NCI-H128 (cell line): Measurements from ENCODE around the gene SIGLEC10.

ENCODE experiments used
- DNase-seq: peaks from one replicate; lab custom pipeline; 2025; ENCODE audit not compliant: unreplicated experiment; lab: John Stamatoyannopoulos, UW

SIGLEC10 gene

DNA sequence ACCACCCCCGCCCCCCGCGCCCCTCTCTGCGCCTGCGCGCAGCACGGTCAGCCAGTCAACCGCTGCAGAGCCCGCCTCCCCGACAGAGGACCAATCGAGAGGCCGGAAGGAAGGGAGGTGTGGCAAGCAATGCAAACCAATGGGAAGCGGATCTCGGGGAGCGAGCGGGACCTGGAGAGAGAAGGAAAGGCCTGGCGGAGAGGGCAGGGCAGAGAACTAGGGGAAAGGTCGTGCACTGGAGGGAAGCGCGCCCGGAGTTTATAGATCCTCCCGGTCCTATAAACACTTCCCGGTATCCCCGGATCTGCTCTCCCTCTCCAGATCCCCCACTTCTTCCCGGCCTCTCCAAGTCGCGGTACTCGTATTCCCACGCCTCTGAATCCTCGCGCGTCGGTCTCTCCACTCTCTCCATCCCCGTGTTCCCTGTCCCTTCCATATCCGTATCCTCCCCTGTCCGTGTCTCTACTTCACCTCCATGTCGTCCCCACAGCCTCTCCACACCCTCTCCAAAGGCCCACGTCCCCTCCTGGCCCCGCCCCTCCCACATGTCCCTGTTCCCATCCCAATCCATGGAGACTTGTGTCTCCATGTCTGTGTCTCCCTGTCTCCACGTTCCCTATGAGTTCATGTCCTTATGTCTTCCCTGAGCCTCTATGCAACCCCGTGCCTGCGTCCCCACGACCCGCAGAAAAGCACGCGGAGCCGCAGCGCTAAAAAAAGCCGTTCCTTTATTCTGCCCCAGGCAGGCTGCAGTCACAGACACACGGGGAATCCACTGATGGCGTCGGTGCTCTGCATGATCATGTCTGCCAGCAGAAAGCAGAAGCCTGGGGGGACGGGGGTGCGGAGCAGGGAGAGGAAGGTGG, 50.8 kb downstream of the SIGLEC10 start:
- no peak for DNase-seq

DNA sequence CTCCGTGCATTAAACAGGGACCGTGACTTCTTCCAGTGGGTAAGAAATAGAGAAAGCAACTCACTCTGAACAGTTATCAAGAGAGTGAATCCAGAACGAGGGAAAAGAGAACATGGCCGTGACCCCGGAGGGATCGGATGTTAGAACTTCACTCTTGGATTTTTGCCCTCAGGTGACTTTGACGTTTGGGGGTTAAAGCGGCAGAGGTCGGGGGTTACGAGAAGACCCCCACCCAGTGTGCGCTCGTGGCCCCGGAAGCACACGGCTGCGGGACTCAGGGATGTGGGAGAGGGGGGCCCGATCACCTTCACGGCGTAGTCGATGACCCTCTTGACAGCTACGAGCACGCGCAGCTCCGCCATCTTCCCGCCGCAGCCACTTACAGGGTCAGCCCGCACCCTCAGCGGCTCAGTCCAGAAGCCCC, 51.5 kb downstream of the SIGLEC10 start, which contains the start of gene ETFB:
ETFB (minus strand) TSS at position 424 of the 424 bp plus-strand sequence; CDS start at position 362, 62 bp downstream.
- DNase-seq = no peak

DNA sequence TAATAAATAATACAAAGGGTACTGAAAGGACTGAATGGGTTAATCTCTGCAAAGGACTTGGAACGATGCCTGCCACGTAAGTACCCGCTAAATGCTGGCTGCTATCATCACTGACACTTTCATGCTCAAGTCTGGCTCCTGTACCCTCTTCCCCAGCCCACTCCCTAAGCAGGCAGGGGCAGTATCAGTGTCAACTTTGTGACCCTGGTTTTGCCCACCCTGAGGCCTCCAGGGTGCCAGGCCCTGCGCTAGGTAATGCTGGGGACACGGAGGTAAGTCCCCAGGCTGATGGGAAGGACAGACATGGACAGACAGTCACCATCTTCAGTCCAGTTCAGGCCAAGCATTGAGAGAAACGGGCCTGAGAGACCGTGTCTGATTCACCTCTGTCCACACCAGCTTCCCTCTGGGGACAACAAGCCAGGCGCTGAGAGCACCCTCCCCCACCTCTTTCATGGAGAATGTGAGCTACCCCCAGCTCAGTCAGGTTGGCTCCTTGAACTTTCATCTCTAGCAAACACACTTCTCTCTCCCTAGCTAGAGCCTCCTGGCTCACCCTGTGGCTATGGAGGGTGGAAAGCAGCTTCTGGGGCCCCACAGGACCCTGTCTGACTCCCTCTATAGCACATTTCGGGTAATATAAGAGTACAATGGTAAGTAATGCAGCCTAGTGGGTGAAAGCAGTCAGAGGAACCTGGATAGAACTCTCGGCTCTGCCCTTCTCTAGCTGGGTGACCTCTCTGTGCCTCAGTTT, 52.1 kb downstream of the SIGLEC10 start:
- DNase-seq = no peak

DNA sequence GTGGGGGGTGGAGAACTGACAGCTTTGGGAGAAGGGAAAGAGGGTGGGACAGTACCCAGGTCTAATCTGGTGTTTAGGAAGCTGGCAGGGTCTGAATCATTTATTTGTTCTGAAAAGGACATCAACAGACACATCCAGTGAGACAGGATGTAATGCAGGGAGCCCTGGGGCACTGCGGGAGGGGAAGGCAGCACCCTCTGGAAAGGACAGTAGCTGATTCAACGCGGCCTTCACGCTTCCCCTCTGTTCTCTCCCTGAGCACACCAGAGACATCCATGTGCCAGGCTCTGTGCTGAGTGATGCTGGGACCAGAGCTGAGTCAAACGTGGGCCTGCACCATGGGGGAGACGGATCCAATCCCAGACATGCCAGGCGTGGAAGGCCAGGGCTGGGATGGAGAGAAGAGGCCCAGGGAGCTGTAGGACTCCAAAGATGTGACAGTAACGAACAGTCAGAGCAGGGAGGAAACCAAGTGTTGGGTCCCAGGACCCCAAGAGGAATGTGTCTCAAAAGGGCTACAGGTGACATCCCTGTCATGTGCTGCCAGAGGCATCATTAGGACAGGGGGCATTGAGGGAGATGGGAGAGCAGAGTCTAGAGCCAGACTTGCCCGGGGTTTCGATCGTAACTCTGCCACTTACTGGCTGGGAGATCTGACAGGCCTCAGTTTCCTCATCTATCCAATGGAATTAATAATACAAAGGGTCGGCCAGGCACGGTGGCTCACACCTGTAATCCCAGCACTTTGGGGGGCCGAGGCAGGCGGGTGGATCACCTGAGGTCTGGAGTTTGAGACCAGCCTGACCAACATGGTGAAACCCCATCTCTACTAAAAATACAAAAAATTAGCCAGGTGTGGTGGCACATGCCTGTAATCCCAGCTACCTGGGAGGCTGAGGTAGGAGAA, 53.0 kb downstream of the SIGLEC10 start:
- DNase-seq = no peak

DNA sequence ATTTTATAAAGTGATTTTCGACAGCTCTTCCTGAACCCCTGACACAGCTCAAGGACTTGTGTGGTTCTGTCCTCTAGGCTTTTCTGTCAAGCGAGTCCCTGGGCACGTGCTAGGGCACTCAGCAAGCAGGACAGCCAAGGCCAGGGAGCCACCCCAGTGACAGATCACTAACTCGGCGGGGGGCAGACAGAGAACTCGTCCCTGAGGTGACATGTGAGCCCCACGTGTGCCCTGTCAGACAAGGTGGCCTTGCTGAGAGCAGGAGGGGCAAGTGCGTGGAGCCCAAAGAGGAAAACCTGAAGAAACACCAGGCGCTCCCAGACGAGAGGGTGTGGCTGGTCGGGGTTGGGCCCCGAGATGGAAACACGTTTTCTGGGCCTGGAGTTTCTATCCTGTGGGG, 56.2 kb downstream of the SIGLEC10 start:
- DNase-seq = no peak
